HepG2 (cell line): Measurements from ENCODE around the gene FOXA3. TPM values are rescaled to one million over a fixed set of nuclear protein-coding genes. Genes with fewer than 3 reads are reported as not detected.
A peak's percentile ranks its signal among the peaks of the same experiment; 100 is the strongest.

Source experiments
- ESRRA ChIP-seq: sonication (generic); formaldehyde crosslinking; IDR thresholded peaks from 2 replicates; pipeline ENCODE4 v1.5.1; 2020; ENCODE audit warnings: mild to moderate bottlenecking, low read depth, missing genetic modification reagents
- GRHL1 ChIP-seq: sonication (generic); formaldehyde crosslinking; conservative IDR thresholded peaks from 2 replicates; pipeline ENCODE4 v1.8.0; 2022; ENCODE audit warnings: missing genetic modification reagents
- HNRNPLL ChIP-seq: fragments of 200-400 bp; formaldehyde crosslinking; IDR thresholded peaks from 2 replicates; pipeline ENCODE4 v1.6.1; 2017; ENCODE audit warnings: mild to moderate bottlenecking, low read depth, low read length; ENCODE audit not compliant: poor library complexity, severe bottlenecking
- IKZF4 ChIP-seq: sonication (generic); formaldehyde crosslinking; IDR thresholded peaks from 2 replicates; pipeline ENCODE4 v1.5.1; 2020; ENCODE audit warnings: borderline replicate concordance, mild to moderate bottlenecking, low read depth, missing genetic modification reagents; ENCODE audit errors: not compliant biosample characterization
- IKZF5 ChIP-seq: IDR thresholded peaks from 2 replicates; pipeline ENCODE4 v1.6.1; 2018; ENCODE audit warnings: missing genetic modification reagents, mild to moderate bottlenecking, missing compliant biosample characterization
- KAT8 ChIP-seq: IDR thresholded peaks from 2 replicates; pipeline ENCODE4 v1.6.1; 2016; ENCODE audit warnings: missing genetic modification reagents, missing compliant biosample characterization
- NFE2L1 ChIP-seq: sonication (generic); formaldehyde crosslinking; IDR thresholded peaks from 2 replicates; pipeline ENCODE4 v1.4.0; 2020; ENCODE audit warnings: missing genetic modification reagents, mild to moderate bottlenecking, borderline replicate concordance
- NRL ChIP-seq: sonication (generic); formaldehyde crosslinking; IDR thresholded peaks from 2 replicates; pipeline ENCODE4 v1.5.0; 2020; ENCODE audit warnings: missing genetic modification reagents, mild to moderate bottlenecking, moderate library complexity, borderline replicate concordance
- PHF20 ChIP-seq: sonication (generic); formaldehyde crosslinking; IDR thresholded peaks from 2 replicates; pipeline ENCODE4 v1.5.0; 2020; ENCODE audit warnings: mild to moderate bottlenecking, missing genetic modification reagents
- PHF21A ChIP-seq: sonication (generic); formaldehyde crosslinking; IDR thresholded peaks from 2 replicates; pipeline ENCODE4 v1.5.0; 2020; ENCODE audit warnings: mild to moderate bottlenecking, missing genetic modification reagents
- PITX1 ChIP-seq: sonication (generic); formaldehyde crosslinking; IDR thresholded peaks from 2 replicates; pipeline ENCODE4 v1.5.1; 2020; ENCODE audit warnings: mild to moderate bottlenecking, missing genetic modification reagents
- SCMH1 ChIP-seq: sonication (generic); formaldehyde crosslinking; IDR thresholded peaks from 2 replicates; pipeline ENCODE4 v1.9.0; 2021; ENCODE audit warnings: missing genetic modification reagents, mild to moderate bottlenecking, borderline replicate concordance
- TSC22D2 ChIP-seq: sonication (generic); formaldehyde crosslinking; IDR thresholded peaks from 2 replicates; pipeline ENCODE4 v1.5.1; 2020; ENCODE audit warnings: missing genetic modification reagents, mild to moderate bottlenecking, borderline replicate concordance
- ZNF20 ChIP-seq: sonication (generic); formaldehyde crosslinking; IDR thresholded peaks from 2 replicates; pipeline ENCODE4 v1.4.0; 2020; ENCODE audit warnings: mild to moderate bottlenecking, moderate library complexity, missing genetic modification reagents
- ZNF280D ChIP-seq: sonication (generic); formaldehyde crosslinking; IDR thresholded peaks from 2 replicates; pipeline ENCODE4 v1.5.1; 2020; ENCODE audit warnings: mild to moderate bottlenecking, missing genetic modification reagents
- ZNF331 ChIP-seq: sonication (generic); formaldehyde crosslinking; IDR thresholded peaks from 2 replicates; pipeline ENCODE4 v1.4.0; 2020; ENCODE audit warnings: missing genetic modification reagents
- ZNF337 ChIP-seq: sonication (generic); formaldehyde crosslinking; IDR thresholded peaks from 2 replicates; pipeline ENCODE4 v1.5.1; 2020; ENCODE audit warnings: missing genetic modification reagents, low read depth, mild to moderate bottlenecking, borderline replicate concordance
- ZNF782 ChIP-seq: sonication (generic); formaldehyde crosslinking; IDR thresholded peaks from 2 replicates; pipeline ENCODE4 v1.4.0; 2020; ENCODE audit warnings: missing genetic modification reagents, mild to moderate bottlenecking, borderline replicate concordance
- polyA plus RNA-seq, 8 experiments: library from polyadenylated mRNA; depleted of rRNA in 3 of 8; stranded (reverse) in 7 of 8; unstranded in 1 of 8; fragments of >200 nt; fragmentation: Illumina TruSeq in 4 of 8; extraction: Trizol in 4 of 8; gene quantifications; 2 replicates each; pipeline versions ENCODE4 v1.2.1 to v1.2.3, GENCODE V29; 2011 to 2016; ENCODE audit warnings: low read depth in 4 of 8, missing spikeins in 1 of 8, mixed read lengths in 1 of 8; ENCODE audit not compliant: insufficient read depth in 1 of 8
- total RNA-seq, 5 experiments: library from RNA; depleted of rRNA; stranded (reverse); fragments of >200 nt; fragmentation: Illumina TruSeq; extraction: Trizol; gene quantifications; 2 replicates each; pipeline ENCODE4 v1.2.3, GENCODE V29; 2016; ENCODE audit warnings: low read depth in 1 of 5
- TF ChIP-seq, protein P1 (sequence below), 2 experiments: sonication (generic) in 1 of 2; formaldehyde crosslinking in 1 of 2; IDR thresholded peaks; 2 replicates each; pipeline versions ENCODE4 v1.4.0 to v1.6.1; 2018 to 2020; ENCODE audit warnings: missing genetic modification reagents in 2 of 2, borderline replicate concordance in 1 of 2, low read depth in 1 of 2, mild to moderate bottlenecking in 1 of 2, missing biosample characterization in 1 of 2
- TF ChIP-seq, protein P2 (sequence below): sonication (generic); formaldehyde crosslinking; IDR thresholded peaks from 2 replicates; pipeline ENCODE4 v1.5.0; 2020; ENCODE audit warnings: missing genetic modification reagents

The FOXA3 gene
- total and polyA plus RNA-seq, 2 of the 13 experiments (the other 11 are each of a cell fraction or from before 2014, with no cell fraction given) = 29.8 to 47.6 TPM

- TF ChIP-seq PHF21A (CRISPR knock-in tag) (peak; percentile 20; the same call in 1 of the 2 replicates), SCMH1 (CRISPR knock-in tag) (no peak), KAT8 (CRISPR knock-in tag) (peak; percentile 47; the same call in 1 of the 2 replicates), ZNF280D (CRISPR knock-in tag) (no peak), NRL (CRISPR knock-in tag) (no peak), ZNF337 (CRISPR knock-in tag) (0 out of 2 replicates have a peak, but pooled peaks have one; percentile 36), PITX1 (CRISPR knock-in tag) (no peak), IKZF5 (no peak), IKZF4 (CRISPR knock-in tag) (no peak), HNRNPLL (peak; percentile 32), PHF20 (CRISPR knock-in tag) (no peak), NFE2L1 (CRISPR knock-in tag) (no peak), ZNF20 (CRISPR knock-in tag) (0 out of 2 replicates have a peak, but pooled peaks have one; percentile 6), ESRRA (CRISPR knock-in tag) (no peak), ZNF782 (CRISPR knock-in tag) (no peak), TSC22D2 (0 out of 2 replicates have a peak, but pooled peaks have one; percentile 8), ZNF331 (CRISPR knock-in tag) (no peak), GRHL1 (no peak)
- TF ChIP-seq, protein P1, sequence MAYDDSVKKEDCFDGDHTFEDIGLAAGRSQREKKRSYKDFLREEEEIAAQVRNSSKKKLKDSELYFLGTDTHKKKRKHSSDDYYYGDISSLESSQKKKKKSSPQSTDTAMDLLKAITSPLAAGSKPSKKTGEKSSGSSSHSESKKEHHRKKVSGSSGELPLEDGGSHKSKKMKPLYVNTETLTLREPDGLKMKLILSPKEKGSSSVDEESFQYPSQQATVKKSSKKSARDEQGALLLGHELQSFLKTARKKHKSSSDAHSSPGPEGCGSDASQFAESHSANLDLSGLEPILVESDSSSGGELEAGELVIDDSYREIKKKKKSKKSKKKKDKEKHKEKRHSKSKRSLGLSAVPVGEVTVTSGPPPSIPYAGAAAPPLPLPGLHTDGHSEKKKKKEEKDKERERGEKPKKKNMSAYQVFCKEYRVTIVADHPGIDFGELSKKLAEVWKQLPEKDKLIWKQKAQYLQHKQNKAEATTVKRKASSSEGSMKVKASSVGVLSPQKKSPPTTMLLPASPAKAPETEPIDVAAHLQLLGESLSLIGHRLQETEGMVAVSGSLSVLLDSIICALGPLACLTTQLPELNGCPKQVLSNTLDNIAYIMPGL (CRISPR knock-in tag; IDR thresholded peaks at IDR 0.05; ENCODE audit: borderline replicate concordance in 1 of 2, low read depth in 1 of 2) = peak in 1 of 2 experiments; percentile 3; a peak in 1 of 4 replicates
- TF ChIP-seq, protein P2, sequence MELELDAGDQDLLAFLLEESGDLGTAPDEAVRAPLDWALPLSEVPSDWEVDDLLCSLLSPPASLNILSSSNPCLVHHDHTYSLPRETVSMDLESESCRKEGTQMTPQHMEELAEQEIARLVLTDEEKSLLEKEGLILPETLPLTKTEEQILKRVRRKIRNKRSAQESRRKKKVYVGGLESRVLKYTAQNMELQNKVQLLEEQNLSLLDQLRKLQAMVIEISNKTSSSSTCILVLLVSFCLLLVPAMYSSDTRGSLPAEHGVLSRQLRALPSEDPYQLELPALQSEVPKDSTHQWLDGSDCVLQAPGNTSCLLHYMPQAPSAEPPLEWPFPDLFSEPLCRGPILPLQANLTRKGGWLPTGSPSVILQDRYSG (CRISPR knock-in tag) = no peak
Measured at GRCh38 chr19:45863335-45863839, 739 bp upstream of the FOXA3 start (continued).
